Endometrial microvascular endothelial cells (primary cell): Measurements from ENCODE around the gene PRIMPOL. TPM values are rescaled to one million over a fixed set of nuclear protein-coding genes. Genes with fewer than 3 reads are reported as not detected.
"Not testable (repeated sequence)": the region's sequence is repeated elsewhere in the genome, so short reads cannot be mapped to it uniquely, and the experiment has no call there.

Source experiments
- in situ Hi-C: cut with HindIII; loops from 2 replicates; pipeline ENCODE4 v1.10.0; 2017; ENCODE audit warnings: low sequenced_read_pairs, low pct_unique_long_range_greater_than_20kb; ENCODE audit errors: inconsistent ontology term
- total RNA-seq: library from RNA; depleted of rRNA; stranded (reverse); fragments of >200 nt; gene quantifications from one replicate; pipeline ENCODE4 v1.2.3, GENCODE V29; 2015; ENCODE audit errors: inconsistent ontology term

Gene PRIMPOL
- total RNA-seq, 1 donor from 2014 or later = 8.1 TPM

- in situ Hi-C loops = loop anchor here (25.0 kb wide), 1 partner anchor 373 kb away; no protein-coding TSS in a partner anchor
These were observed 14.2 kb upstream of the PRIMPOL start for GRCh38 chr4:184635381-184635780.

DNA sequence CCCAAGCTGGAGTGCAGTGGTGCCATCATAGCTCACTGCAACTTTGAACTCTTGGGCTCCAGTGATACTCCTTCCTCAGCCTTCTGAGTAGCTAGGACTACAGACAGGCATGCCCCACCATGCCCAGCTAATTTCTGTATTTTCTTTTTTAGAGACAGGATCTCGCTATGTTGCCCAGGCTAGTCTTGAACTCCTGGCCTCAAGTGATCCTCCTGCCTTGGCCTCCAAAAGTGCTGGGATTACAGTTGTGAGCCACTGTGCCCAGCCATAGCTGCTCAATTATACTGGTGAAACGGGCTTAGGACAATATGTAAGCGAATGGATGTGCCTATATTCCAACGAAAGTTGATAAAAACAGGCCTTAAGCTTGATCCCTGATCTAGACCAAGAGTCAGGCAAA, 13.4 kb upstream of the PRIMPOL start:
- in situ Hi-C loops = loop anchor here (25.0 kb wide), 1 partner anchor 374 kb away; no protein-coding TSS in a partner anchor

DNA sequence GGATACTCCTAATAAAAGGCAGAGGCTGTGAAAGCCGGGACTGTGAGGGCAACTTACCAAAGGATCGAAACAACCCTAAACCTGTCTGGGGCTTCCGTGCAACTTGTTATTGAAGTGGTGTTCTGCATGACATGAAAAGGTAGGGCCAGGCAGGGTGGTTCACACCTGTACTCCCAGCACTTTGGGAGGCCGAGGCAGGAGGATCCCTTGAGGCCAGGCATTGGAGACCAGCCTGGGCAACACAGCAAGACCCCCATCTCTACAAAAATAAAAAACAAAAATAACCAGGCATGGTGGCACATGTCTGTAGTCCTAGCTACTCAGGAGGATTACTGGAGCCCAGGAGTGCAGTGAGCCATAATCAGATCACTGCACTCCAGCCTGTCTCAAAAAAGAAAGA, 12.6 kb upstream of the PRIMPOL start:
- in situ Hi-C loops = loop anchor here (25.0 kb wide), 1 partner anchor 375 kb away; no protein-coding TSS in a partner anchor

DNA sequence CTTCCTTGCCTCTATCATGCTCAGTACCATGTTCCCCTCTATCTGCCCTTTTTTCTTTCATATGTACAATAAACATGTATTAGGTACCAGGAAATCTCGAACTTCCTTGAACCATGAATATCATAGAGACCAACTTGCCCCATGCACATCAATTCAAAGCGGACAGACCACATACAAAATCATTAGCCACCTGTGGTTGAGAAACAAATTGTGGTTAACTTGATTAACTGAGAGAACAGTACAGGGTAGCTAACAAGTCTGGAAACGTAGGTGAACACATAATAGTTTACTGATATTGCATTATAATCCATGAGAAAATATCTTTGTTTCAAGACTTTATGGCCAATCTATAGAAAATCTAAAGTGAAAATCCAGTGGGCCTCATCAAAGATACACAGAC, 8.5 kb upstream of the PRIMPOL start:
- in situ Hi-C loops = loop anchor here (25.0 kb wide), 1 partner anchor 379 kb away; no protein-coding TSS in a partner anchor

DNA sequence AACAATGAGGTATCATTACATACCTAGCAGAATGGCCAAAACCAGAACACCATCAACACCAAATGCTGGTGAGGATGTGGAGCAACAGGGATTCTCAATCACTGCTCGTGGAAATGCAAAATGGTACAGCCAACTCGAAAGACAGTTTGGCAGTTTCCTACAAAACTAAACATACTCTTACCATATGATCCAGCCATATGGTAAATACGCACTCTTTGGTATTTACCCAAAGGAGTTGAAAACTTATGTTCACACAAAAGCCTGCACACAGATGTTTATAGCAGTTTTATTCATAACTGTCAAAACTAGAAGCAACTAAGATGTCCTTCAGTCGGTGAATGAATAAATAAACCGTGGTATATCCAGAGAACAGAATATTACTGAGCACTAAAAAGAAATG, 8.1 kb upstream of the PRIMPOL start:
- in situ Hi-C loops = loop anchor here (25.0 kb wide), 1 partner anchor 379 kb away; no protein-coding TSS in a partner anchor

DNA sequence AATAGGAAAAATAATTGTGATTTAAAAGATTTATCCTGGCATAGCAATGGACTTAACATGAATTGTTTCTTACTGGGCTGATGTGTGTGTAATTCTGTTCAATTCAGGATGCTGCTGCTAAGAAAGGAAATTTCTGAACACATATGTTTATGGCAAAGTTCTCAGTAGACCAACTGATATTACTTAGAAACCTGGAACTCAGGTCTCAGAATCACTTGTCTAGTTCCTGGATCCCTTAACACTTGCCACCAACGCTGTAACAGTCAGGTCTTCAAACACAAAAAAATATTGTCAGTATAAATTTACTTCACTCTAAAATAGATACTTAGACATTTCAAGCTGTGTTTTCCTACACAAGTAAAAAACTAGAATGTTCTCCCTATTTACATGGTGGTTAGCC, 5.8 kb upstream of the PRIMPOL start:
- in situ Hi-C loops = loop anchor here (25.0 kb wide), 1 partner anchor 381 kb away; no protein-coding TSS in a partner anchor

DNA sequence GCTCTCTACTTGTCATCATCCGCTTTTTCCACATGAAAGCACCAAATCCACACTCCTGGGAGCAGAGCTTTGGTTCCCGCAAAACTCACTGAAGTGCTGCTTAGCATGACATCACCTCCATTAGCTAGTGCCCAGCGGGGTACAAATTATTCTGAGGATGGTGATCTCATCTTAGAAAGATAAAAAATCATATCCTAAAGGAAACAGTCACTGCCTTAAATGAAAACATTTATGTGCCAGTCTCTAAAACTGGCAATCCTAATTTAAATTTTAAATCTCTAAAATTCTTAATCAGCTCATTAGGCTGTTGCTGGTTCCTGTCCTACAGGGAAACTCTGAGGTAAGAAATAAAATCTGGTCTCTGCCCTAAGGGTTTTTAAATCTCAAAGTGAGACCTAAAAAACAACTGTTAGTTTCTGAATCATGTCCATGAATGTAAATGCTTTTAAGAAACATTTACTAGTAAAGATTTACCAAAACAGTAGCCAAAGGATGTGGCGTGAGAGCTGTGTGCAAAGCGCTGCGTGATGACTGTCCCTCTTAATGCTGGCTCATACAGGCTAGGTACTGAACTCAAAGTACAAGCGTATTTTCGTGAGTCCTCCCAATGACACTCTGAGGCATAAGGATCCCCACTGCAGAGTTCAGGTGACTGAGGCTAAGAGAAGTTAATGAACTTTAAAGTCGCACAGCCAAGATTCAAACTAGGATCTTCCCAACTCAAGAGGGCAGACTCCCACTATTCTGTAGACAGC, 4.8 kb upstream of the PRIMPOL start:
- in situ Hi-C loops = loop anchor here (25.0 kb wide), 1 partner anchor 382 kb away; no protein-coding TSS in a partner anchor

GRCh38 chr4:184645904-184646610, 3.5 kb upstream of the PRIMPOL start:
- in situ Hi-C loops = loop anchor here (25.0 kb wide), 1 partner anchor 384 kb away; no protein-coding TSS in a partner anchor

DNA sequence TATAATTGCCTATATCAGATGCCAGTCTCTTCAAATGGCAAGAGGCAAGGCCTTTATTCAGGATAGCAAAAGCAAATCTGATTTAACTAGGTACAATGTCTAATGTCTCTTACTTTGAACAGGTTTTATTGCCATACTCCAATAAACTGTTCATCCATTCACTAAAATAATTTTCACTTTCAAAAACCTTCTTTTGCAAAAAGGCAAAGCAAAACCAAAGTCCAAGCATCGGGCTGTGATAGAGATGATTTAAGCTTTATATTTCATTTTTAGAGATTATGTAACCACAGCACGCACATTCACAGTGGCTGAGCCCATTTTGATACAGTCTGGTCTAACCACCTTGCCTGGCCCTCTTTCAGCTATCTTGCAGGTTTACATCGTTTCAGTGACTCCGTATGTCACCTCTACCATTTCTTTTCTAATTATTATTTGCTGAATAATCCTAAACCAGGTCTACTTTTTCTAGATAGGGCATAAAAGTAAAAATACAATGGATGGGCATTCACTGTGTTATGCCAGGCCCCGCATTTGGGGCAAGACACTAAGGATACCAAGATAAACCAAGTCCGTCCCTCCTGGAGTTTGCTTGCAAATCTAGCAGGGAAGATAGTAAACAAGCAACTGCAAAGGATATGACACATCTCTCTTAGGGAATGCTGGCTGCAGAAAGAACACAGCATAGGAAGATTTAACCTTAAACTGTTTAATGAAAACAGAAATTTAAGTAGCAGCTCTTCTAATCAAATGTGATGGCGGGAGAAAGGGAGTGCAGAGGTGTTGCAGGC, 2.1 kb upstream of the PRIMPOL start:
- in situ Hi-C loops = loop anchor here (25.0 kb wide), 1 partner anchor 385 kb away; no protein-coding TSS in a partner anchor

DNA sequence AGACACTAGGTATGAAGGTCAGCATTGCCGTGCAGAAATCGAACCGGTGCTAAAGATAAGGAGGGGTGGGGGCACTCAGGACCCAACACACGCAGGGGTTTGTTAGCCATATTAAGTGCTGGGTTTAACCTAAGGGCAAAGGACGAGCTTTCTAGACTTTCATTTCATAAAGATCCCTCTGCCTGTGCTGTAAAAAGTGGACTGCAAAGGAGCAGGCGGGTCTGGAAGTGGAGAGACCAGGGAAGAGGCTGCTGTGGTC, 1.6 kb upstream of the PRIMPOL start:
- in situ Hi-C loops = loop anchor here (25.0 kb wide), 1 partner anchor 386 kb away; no protein-coding TSS in a partner anchor

DNA sequence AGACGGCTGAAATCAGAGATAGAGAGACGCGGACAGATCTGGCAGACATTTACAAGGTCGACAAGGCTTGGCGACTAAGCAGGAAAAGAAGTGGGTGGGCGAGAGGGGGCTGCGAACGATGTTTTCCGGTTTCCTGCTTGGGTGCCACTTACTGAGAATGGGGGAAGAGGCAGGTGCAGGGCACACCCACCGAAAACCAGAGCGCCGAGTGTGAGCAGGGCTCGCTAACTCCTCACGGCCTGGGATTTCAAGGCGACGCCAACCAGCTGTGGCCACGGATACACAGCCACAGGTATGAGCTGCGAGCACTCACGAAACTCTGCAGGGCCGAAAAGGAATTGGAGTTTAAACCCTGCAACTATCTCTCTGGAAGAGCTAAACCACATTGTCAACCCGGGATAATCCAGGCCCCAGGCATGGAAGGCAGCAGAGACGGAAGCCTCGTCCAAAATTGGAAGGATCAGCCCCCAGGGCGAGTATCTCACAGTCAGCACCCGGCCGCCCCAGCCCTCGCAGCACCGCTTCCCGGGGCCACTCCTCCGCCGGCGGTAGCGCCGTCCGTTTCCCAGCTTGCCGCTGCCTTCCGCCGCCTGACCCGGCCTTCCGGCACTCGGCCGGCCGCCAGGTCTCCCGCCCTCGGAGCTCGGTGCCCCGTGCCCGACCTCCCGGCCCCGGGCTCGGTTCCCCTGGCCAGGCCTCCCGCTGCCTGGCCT, 1.1 kb upstream of the PRIMPOL start:
- in situ Hi-C loops = loop anchor here (25.0 kb wide), 1 partner anchor 386 kb away; no protein-coding TSS in a partner anchor

- in situ Hi-C loops = loop anchor here (25.0 kb wide), 1 partner anchor 388 kb away; no protein-coding TSS in a partner anchor
These were observed 675 bp downstream of the PRIMPOL start for GRCh38 chr4:184649971-184650855.

DNA sequence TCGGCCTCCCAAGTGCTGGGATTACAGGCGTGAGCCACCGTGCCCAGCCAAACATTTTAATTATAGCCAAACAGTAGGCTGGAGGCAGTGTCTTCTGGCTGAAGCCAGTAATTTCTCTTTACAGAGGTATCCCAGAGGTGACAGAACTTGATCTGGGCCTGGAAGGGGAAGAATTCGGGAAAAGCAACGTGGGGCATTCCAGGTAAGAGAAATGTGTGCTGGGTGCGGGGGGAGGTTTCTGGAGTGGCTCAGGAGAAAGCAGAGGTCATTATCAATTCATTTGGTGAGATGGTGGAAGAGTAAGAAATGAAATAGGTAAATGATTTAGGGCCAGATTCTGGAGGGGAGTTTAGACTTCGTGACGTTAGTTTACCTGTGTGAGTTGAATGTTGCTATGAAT, 2.4 kb downstream of the PRIMPOL start:
- in situ Hi-C loops = no loop called here

DNA sequence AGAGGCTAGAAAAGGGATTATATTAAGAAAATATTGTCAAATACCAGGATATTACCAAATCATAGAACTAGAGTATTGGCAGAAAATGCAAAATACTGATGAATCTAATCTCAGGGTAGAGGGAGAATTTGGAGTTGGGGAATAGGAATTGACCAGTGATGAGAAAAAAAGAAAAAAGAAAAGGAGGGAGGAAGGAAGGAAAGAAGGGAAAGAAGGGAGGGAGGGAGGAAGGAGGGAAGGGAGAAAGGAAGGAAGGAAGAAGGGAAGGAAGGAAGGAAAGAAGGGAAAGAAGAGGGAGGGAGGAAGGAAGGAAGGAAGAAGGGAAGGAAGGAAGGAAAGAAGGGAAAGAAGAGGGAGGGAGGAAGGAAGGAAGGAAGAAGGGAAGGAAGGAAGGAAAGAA, 3.1 kb downstream of the PRIMPOL start:
- in situ Hi-C loops = not testable (repeated sequence)

DNA sequence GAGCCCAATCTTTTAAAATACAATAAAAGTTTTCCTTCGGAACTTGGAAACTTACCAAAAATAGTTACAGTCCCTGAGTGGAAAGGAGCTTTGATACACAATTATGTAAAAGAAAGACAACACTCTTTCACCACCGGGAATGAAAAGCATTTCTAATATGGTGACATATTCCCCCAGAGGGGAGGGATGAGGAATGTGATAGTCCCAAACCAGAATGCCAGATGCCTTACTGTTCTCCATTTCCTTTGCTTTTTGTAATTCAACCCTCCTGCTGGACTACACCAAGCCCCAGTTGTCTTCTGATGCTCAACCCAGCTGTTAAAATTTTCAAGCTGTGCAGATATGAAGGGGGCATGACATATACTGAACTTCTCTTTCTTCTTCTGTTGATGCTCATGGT, 4.1 kb downstream of the PRIMPOL start:
- in situ Hi-C loops = no loop called here

GRCh38 chr4:184655889-184656869, 6.6 kb downstream of the PRIMPOL start:
- in situ Hi-C loops = no loop called here
